Osteocyte (in vitro differentiated cells): ENCODE data around the gene COX11. TPM values are rescaled to one million over a fixed set of nuclear protein-coding genes. Genes with fewer than 3 reads are reported as not detected.
A peak's percentile ranks its signal among the peaks of the same experiment; 100 is the strongest.

Experiments used
- DNase-seq: peaks from one replicate; pipeline ENCODE4 v3.0.0; 2021; ENCODE audit warnings: mixed read lengths; ENCODE audit not compliant: unreplicated experiment; ENCODE audit errors: extremely low spot score
- H3K27ac Mint-ChIP-seq: one replicate; pipeline ENCODE4 v1.8.0; 2021; ENCODE audit warnings: mild to moderate bottlenecking, mixed read lengths; ENCODE audit not compliant: unreplicated experiment
- H3K27me3 Mint-ChIP-seq: one replicate; pipeline ENCODE4 v1.8.0; 2021; ENCODE audit warnings: mixed read lengths; ENCODE audit not compliant: unreplicated experiment
- H3K36me3 Mint-ChIP-seq: one replicate; pipeline ENCODE4 v1.8.0; 2021; ENCODE audit warnings: mixed read lengths; ENCODE audit not compliant: unreplicated experiment
- H3K4me1 Mint-ChIP-seq: one replicate; pipeline ENCODE4 v1.8.0; 2021; ENCODE audit warnings: mixed read lengths; ENCODE audit not compliant: unreplicated experiment
- H3K4me3 Mint-ChIP-seq: one replicate; pipeline ENCODE4 v1.8.0; 2021; ENCODE audit warnings: mild to moderate bottlenecking, moderate library complexity, mixed read lengths; ENCODE audit not compliant: unreplicated experiment
- H3K9me3 Mint-ChIP-seq: one replicate; pipeline ENCODE4 v1.8.0; 2021; ENCODE audit warnings: mixed read lengths; ENCODE audit not compliant: unreplicated experiment
- long read RNA-seq: library from polyadenylated mRNA; unstranded; transcript quantifications from one replicate; pipeline ENCODE4 v2.0.0, GENCODE V29; 2021
- total RNA-seq: library from RNA; stranded (reverse); gene quantifications from 2 replicates; pipeline ENCODE4 v1.2.1, GENCODE V29; 2021
- TF ChIP-seq, protein P1 (sequence below): fragments of 200-600 bp; sonication (generic); IDR thresholded peaks from 2 replicates; pipeline ENCODE4 v1.5.0; 2021; ENCODE audit warnings: antibody characterized with exemption, mild to moderate bottlenecking, moderate library complexity

The COX11 gene, protein sequence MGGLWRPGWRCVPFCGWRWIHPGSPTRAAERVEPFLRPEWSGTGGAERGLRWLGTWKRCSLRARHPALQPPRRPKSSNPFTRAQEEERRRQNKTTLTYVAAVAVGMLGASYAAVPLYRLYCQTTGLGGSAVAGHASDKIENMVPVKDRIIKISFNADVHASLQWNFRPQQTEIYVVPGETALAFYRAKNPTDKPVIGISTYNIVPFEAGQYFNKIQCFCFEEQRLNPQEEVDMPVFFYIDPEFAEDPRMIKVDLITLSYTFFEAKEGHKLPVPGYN
- 47.4 and 57.8 TPM in 2 replicates for total RNA-seq
- long read RNA-seq, transcript COX11-202 (3 exons, 1,108 nt), result minor isoform, 15 of 252 reads
- long read RNA-seq, transcript COX11-201 (4 exons, 2,497 nt), result major isoform, 227 of 252 reads
- long read RNA-seq, partial matches to known transcripts, result 0 of 252 reads
- long read RNA-seq, other reads (novel, unspliced or antisense), result 8 of 252 reads

DNA sequence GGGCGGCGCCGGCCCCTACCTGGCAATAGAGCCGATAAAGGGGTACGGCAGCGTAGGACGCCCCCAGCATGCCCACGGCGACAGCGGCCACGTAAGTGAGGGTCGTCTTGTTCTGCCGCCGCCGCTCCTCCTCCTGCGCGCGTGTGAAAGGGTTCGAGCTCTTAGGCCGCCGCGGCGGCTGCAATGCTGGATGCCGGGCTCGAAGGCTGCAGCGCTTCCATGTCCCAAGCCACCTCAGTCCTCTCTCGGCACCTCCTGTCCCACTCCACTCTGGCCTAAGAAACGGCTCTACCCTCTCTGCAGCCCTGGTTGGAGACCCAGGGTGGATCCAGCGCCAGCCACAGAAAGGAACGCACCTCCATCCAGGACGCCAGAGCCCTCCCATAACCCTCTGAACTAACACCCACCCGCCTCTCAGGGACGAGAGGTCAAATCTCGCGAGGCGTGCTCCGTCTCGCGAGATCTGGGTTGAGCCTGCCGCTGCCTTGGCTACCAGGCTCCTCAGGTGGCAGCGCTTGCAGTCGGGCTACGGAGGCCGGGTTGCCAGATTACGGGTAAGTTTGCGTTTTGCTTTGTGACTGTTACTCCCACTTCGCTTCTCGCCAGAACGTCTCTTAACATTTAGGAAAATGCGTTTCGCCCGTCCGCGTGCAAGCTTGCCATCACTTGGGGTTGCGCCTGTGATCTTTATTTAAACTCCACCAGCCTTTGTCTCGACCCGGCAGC, at the start of gene COX11, which contains the start of gene STXBP4:
Gene COX11, minus strand, starts transcription at position 393 of the 726 bp plus-strand sequence. Its CDS starts 8 bp downstream, at position 385.
Gene STXBP4, plus strand, starts transcription at position 504 of the 726 bp plus-strand sequence. CDS start 17,455 bp downstream, outside the sequence.
- peaks cover 21% of the 10 kb centered on the region for H3K4me1 Mint-ChIP-seq
- peaks cover 10% of the 10 kb centered on the region for H3K36me3 Mint-ChIP-seq
- no peaks in the 10 kb centered on the region for H3K27me3 Mint-ChIP-seq
- no peak within 1 kb of the TSS for H3K27ac Mint-ChIP-seq
- TF ChIP-seq, protein P1, sequence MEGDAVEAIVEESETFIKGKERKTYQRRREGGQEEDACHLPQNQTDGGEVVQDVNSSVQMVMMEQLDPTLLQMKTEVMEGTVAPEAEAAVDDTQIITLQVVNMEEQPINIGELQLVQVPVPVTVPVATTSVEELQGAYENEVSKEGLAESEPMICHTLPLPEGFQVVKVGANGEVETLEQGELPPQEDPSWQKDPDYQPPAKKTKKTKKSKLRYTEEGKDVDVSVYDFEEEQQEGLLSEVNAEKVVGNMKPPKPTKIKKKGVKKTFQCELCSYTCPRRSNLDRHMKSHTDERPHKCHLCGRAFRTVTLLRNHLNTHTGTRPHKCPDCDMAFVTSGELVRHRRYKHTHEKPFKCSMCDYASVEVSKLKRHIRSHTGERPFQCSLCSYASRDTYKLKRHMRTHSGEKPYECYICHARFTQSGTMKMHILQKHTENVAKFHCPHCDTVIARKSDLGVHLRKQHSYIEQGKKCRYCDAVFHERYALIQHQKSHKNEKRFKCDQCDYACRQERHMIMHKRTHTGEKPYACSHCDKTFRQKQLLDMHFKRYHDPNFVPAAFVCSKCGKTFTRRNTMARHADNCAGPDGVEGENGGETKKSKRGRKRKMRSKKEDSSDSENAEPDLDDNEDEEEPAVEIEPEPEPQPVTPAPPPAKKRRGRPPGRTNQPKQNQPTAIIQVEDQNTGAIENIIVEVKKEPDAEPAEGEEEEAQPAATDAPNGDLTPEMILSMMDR, result peak; percentile 55
- DNase-seq, result peak; percentile 98
- H3K4me3 Mint-ChIP-seq, result no peak within 1 kb of the TSS
- H3K9me3 Mint-ChIP-seq, result no peaks in the 10 kb centered on the region

DNA sequence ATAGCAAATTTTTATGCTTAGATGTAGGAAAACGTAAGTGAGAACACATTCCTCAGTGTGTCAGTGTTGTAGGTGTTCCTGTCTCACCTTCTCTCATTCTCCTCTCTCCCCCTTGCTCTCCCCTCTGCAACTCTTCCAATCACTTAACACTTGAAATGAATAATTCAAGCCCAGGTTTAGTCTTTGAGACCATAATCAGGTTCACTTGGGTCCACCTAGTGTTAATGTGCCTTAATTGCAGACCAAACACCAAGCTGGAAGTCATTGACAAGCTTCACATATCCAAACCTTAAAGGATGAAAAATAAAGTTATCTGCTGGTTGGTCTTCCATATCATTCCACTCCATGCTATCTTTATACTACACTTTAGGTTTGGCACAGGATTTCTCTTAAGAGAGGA, 37.1 kb upstream of the COX11 start:
- peaks cover 4% of the 10 kb centered on the region for H3K9me3 Mint-ChIP-seq
- no peaks in the 10 kb centered on the region for H3K27me3 Mint-ChIP-seq
- TF ChIP-seq, protein P1, result peak; percentile 34
- peaks cover 20% of the 10 kb centered on the region for H3K36me3 Mint-ChIP-seq
- H3K4me1 Mint-ChIP-seq, result no peaks in the 10 kb centered on the region
- no peak overlapping the region for H3K27ac Mint-ChIP-seq
- no peak for DNase-seq
- no peak overlapping the region for H3K4me3 Mint-ChIP-seq

DNA sequence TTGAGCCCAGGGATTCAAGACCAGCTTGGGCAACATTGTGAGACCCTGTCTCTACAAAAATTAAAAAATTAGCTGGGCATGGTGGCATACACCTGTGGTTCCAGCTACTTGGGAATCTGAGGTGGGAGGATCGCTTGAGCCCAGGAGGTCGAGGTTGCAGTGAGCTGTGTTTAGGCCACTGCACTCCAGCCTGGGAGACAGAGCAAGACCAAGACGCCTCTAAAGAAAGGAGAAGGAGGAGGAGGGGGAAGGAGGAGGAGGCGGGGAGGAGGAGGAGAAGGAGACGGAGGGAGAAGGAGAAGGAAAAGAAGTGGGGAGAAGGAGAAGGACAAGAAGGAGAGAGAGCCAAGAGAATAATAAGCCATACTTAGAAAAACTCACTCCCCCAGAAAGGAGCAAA, 36.0 kb upstream of the COX11 start:
- Mint-ChIP-seq H3K4me3 (no peak overlapping the region), H3K36me3 (peaks cover 20% of the 10 kb centered on the region), H3K27ac (no peak overlapping the region), H3K9me3 (peaks cover 4% of the 10 kb centered on the region), H3K27me3 (no peaks in the 10 kb centered on the region), H3K4me1 (no peaks in the 10 kb centered on the region)
- TF ChIP-seq, protein P1, result no peak
- no peak for DNase-seq

DNA sequence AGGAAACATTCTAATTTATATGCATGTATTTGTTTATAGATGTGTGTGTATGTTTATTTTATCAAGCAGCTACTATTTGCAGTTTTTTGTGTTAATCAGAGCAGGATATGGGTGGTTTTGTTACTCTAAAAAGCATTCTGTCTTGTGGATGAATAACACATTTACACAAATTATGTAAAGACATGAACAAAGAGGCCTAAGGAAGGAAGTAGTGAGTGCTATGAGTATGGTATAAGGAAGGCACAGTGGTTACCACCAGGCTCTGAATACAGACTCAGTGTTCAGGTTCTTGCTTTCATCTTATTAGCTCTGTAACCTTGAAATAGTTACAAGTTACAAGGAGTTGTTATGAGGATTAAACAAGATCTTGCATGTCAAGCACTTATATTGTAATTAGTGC, 34.0 kb upstream of the COX11 start:
- Mint-ChIP-seq H3K27me3 (no peaks in the 10 kb centered on the region), H3K36me3 (peaks cover 11% of the 10 kb centered on the region), H3K9me3 (peaks cover 4% of the 10 kb centered on the region), H3K4me1 (no peaks in the 10 kb centered on the region), H3K27ac (no peak overlapping the region), H3K4me3 (no peak overlapping the region)
- DNase-seq, result no peak
- TF ChIP-seq, protein P1, result no peak

DNA sequence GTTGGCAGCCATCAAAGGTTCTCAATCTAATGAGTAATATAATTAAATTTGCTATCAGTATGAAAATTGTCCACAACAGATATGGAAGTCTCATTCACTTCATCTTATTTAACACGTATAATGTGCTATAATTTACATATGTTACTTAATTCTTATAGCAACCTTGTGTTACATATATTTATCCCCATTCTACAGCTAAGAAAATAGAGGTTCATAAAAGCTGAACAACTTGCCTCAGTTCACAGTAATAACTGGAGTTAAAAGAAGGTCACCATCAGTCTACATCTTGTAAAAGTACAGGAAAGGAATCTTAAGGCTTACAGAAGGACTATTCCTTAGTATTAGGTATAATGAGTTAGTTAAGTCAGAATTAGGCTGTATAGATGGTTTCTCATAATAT, 28.0 kb upstream of the COX11 start:
- DNase-seq, result no peak
- peaks cover 15% of the 10 kb centered on the region for H3K36me3 Mint-ChIP-seq
- H3K4me1 Mint-ChIP-seq, result no peaks in the 10 kb centered on the region
- H3K27me3 Mint-ChIP-seq, result no peaks in the 10 kb centered on the region
- TF ChIP-seq, protein P1, result no peak
- no peak overlapping the region for H3K4me3 Mint-ChIP-seq
- H3K9me3 Mint-ChIP-seq, result no peaks in the 10 kb centered on the region
- no peak overlapping the region for H3K27ac Mint-ChIP-seq
